HepG2 (cell line): ENCODE data around the gene AMOTL1. TPM values are rescaled to one million over a fixed set of nuclear protein-coding genes. Genes with fewer than 3 reads are reported as not detected.

Experiments used
- ATAC-seq: fragments of 200-7000 bp; cut with Tn5 transposase; 3 replicates; pipeline ENCODE4 v1.9.1; 2020; ENCODE audit warnings: mild to moderate bottlenecking, moderate library complexity
- BruUV-seq: library from RNA; stranded (reverse); fragments of 400-500 nt; replicated peaks from 2 replicates; lab custom pipeline; 2021; lab: Mats Ljungman, UMichigan
- CTCF ChIA-PET: fragments of 300-600 bp; formaldehyde crosslinking; extraction: SDS; loops from one replicate; lab custom pipeline; 2021; ENCODE audit warnings: low total read pairs, inconsistent platforms, low intra/inter-chr PET ratio; lab: Yijun Ruan, JAX
- POLR2A ChIA-PET: fragments of 350-600 bp; sonication (Branson Sonifier 250); formaldehyde crosslinking; loops from one replicate; lab custom pipeline; 2020; ENCODE audit warnings: antibody characterized with exemption, inconsistent platforms; lab: Yijun Ruan, JAX
- DNase-seq: peaks from one replicate; pipeline ENCODE4 v3.0.0-alpha.2; 2015; ENCODE audit warnings: low spot score
- FAIRE-seq: peaks from 3 replicates; lab custom pipeline; 2011; peaks lifted over from hg19 to GRCh38; lab: Jason Lieb, UNC
- H2AFZ ChIP-seq: one replicate; pipeline ENCODE4 v1.6.1; 2011; ENCODE audit warnings: low read length, inconsistent platforms
- H3K27ac ChIP-seq: fragments of 300-600 bp; 3 replicates; pipeline ENCODE4 v1.8.0; 2011; ENCODE audit warnings: mixed run types, mild to moderate bottlenecking, mixed read lengths, low read length, inconsistent platforms; ENCODE audit not compliant: insufficient read depth; ENCODE audit errors: extremely low read length
- H3K27me3 ChIP-seq, 2 experiments: fragments of 200-600 bp in 1 of 2; 2 replicates in 1 of 2; 3 replicates in 1 of 2; pipeline versions ENCODE4 v1.6.0 to v1.8.0; 2011; ENCODE audit warnings: low read length in 2 of 2, mild to moderate bottlenecking in 2 of 2, moderate library complexity in 2 of 2, inconsistent platforms in 1 of 2; ENCODE audit not compliant: insufficient read depth in 2 of 2, control insufficient read depth in 1 of 2
- H3K36me3 ChIP-seq, 2 experiments: fragments of 200-600 bp in 1 of 2; replicated peaks in 1 of 2; 2 replicates in 1 of 2; 3 replicates in 1 of 2; pipeline versions ENCODE4 v1.5.1 to v1.8.0; 2011; ENCODE audit warnings: low read length in 2 of 2, inconsistent platforms in 1 of 2; ENCODE audit not compliant: insufficient read depth in 2 of 2, control insufficient read depth in 1 of 2
- H3K4me1 ChIP-seq: 2 replicates; pipeline ENCODE4 v1.5.1; 2012; ENCODE audit warnings: low read length, inconsistent platforms; ENCODE audit not compliant: insufficient read depth
- H3K4me2 ChIP-seq: 2 replicates; pipeline ENCODE4 v1.6.0; 2011; ENCODE audit warnings: low read depth, low read length, inconsistent platforms
- H3K4me3 ChIP-seq, 3 experiments: fragments of 200-600 bp in 1 of 3; sonication (generic), shearing (Covaris generic) in 1 of 3; replicated peaks in 1 of 3; 2 replicates each; pipeline ENCODE4 v1.5.1; 2011 to 2016; ENCODE audit warnings: low read length in 3 of 3, inconsistent platforms in 2 of 3, low read depth in 2 of 3, mild to moderate bottlenecking in 2 of 3, control low read depth in 1 of 3, mixed read lengths in 1 of 3; ENCODE audit not compliant: insufficient read depth in 1 of 3
- H3K79me2 ChIP-seq: one replicate; pipeline ENCODE4 v1.6.1; 2011; ENCODE audit warnings: low read length, inconsistent platforms; ENCODE audit not compliant: insufficient read depth
- H3K9ac ChIP-seq: 2 replicates; pipeline ENCODE4 v1.6.0; 2011; ENCODE audit warnings: mild to moderate bottlenecking, low read depth, low read length, inconsistent platforms; ENCODE audit not compliant: insufficient read depth
- H3K9me3 ChIP-seq: 2 replicates; pipeline ENCODE4 v1.5.1; 2012; ENCODE audit warnings: mild to moderate bottlenecking, low read length
- H4K20me1 ChIP-seq: 2 replicates; pipeline ENCODE4 v1.6.0; 2011; ENCODE audit warnings: inconsistent platforms, mild to moderate bottlenecking, low read length, moderate library complexity; ENCODE audit not compliant: insufficient read depth
- DR1 ChIP-seq: sonication (generic); formaldehyde crosslinking; IDR thresholded peaks from 2 replicates; pipeline ENCODE4 v1.8.0; 2021; ENCODE audit warnings: mild to moderate bottlenecking, missing genetic modification reagents, inconsistent platforms
- ETS1 ChIP-seq: sonication (generic); formaldehyde crosslinking; IDR thresholded peaks from 2 replicates; pipeline ENCODE4 v1.4.0; 2020; ENCODE audit warnings: missing genetic modification reagents
- RFX5 ChIP-seq: IDR thresholded peaks from 2 replicates; pipeline ENCODE4 v1.6.1; 2011; ENCODE audit warnings: low read depth, low read length, improper control_type of control experiment
- RFXAP ChIP-seq: sonication (generic); formaldehyde crosslinking; IDR thresholded peaks from 2 replicates; pipeline ENCODE4 v1.4.0; 2020; ENCODE audit warnings: missing genetic modification reagents, borderline replicate concordance
- RNF2 ChIP-seq: fragments of 450-650 bp; conservative IDR thresholded peaks from 2 replicates; pipeline ENCODE4 v1.6.1; 2016; ENCODE audit warnings: low read depth
- SALL1 ChIP-seq: sonication (generic); formaldehyde crosslinking; IDR thresholded peaks from 2 replicates; pipeline ENCODE4 v1.8.0; 2022; ENCODE audit warnings: mild to moderate bottlenecking, missing genetic modification reagents
- ZNF138 ChIP-seq: sonication (generic); formaldehyde crosslinking; IDR thresholded peaks from 2 replicates; pipeline ENCODE4 v1.5.0; 2020; ENCODE audit warnings: mild to moderate bottlenecking, low read depth, missing genetic modification reagents
- ZNF432 ChIP-seq: sonication (generic); formaldehyde crosslinking; IDR thresholded peaks from 2 replicates; pipeline ENCODE4 v1.5.0; 2020; ENCODE audit warnings: missing genetic modification reagents, mild to moderate bottlenecking, borderline replicate concordance
- ZNF747 ChIP-seq: sonication (generic); formaldehyde crosslinking; IDR thresholded peaks from 2 replicates; pipeline ENCODE4 v1.8.1; 2023; ENCODE audit warnings: missing genetic modification reagents, mild to moderate bottlenecking, borderline replicate concordance
- ZNF816 ChIP-seq: sonication (generic); formaldehyde crosslinking; IDR thresholded peaks from 2 replicates; pipeline ENCODE4 v1.8.0; 2022; ENCODE audit warnings: missing genetic modification reagents, mild to moderate bottlenecking, borderline replicate concordance
- WGBS: methylation state at CpG from one replicate; pipeline ENCODE4 v1.1.6; 2017; ENCODE audit warnings: low lambda C conversion rate; 5-methylcytosine and 5-hydroxymethylcytosine counted together
- in situ Hi-C: cut with HindIII; loops from 2 replicates; pipeline ENCODE4 v1.10.0; 2017; ENCODE audit warnings: low pct_unique_long_range_greater_than_20kb; ENCODE audit not compliant: extremely low pct_ligation_motif_present
- intact Hi-C: fragments of 100-400 bp; cut with micrococcal nuclease; formaldehyde crosslinking; loops from one replicate; pipeline ENCODE4 v1.10.0; 2022; ENCODE audit not compliant: unreplicated experiment
- polyA plus RNA-seq, 8 experiments: library from polyadenylated mRNA; depleted of rRNA in 3 of 8; stranded (reverse) in 7 of 8; unstranded in 1 of 8; fragments of >200 nt; fragmentation: Illumina TruSeq in 4 of 8; extraction: Trizol in 4 of 8; gene quantifications; 2 replicates each; pipeline versions ENCODE4 v1.2.1 to v1.2.3, GENCODE V29; 2011 to 2016; ENCODE audit warnings: low read depth in 4 of 8, missing spikeins in 1 of 8, mixed read lengths in 1 of 8; ENCODE audit not compliant: insufficient read depth in 1 of 8
- total RNA-seq, 5 experiments: library from RNA; depleted of rRNA; stranded (reverse); fragments of >200 nt; fragmentation: Illumina TruSeq; extraction: Trizol; gene quantifications; 2 replicates each; pipeline ENCODE4 v1.2.3, GENCODE V29; 2016; ENCODE audit warnings: low read depth in 1 of 5
- TF ChIP-seq, protein P1 (sequence below): sonication (generic); formaldehyde crosslinking; IDR thresholded peaks from 2 replicates; pipeline ENCODE4 v1.4.0; 2020; ENCODE audit warnings: missing genetic modification reagents, borderline replicate concordance
- TF ChIP-seq, protein P2 (sequence below): sonication (generic); formaldehyde crosslinking; conservative IDR thresholded peaks from 2 replicates; pipeline ENCODE4 v1.4.0; 2020; ENCODE audit warnings: missing genetic modification reagents

Gene AMOTL1
- total and polyA plus RNA-seq, 2 of the 13 experiments (the other 11 are each of a cell fraction or from before 2014, with no cell fraction given) = 0.01 to 0.20 TPM

- no peaks in the 10 kb centered on the region for H3K79me2 ChIP-seq
- no peak overlapping the region for H3K9ac ChIP-seq
- H3K27ac ChIP-seq = no peak overlapping the region
- ChIA-PET CTCF (no interaction called here), POLR2A (no interaction called here)
- no peak overlapping the region for H3K4me3 ChIP-seq
- H3K27me3 ChIP-seq = no peaks in the 10 kb centered on the region; a peak in 1 of 5 replicates
- no peak for DNase-seq
- H3K36me3 ChIP-seq = no peaks in the 10 kb centered on the region
- intact Hi-C loops (no loop called here), in situ Hi-C loops (no loop called here)
- H2AFZ ChIP-seq = no peak overlapping the region
- no peak for TF ChIP-seq DR1 (CRISPR knock-in tag)
- TF ChIP-seq ZNF747 (CRISPR knock-in tag) = no peak
- peaks cover 8% of the 10 kb centered on the region; the same call in 1 of the 2 replicates for H3K4me1 ChIP-seq
- no peak overlapping the region for H3K4me2 ChIP-seq
- no peak for ATAC-seq
- no TSS peak for BruUV-seq
- no peaks in the 10 kb centered on the region for H3K9me3 ChIP-seq
- WGBS = 57% methylated on average over 1 of the region's 1 CpG
- no peak for FAIRE-seq
- H4K20me1 ChIP-seq = no peaks in the 10 kb centered on the region
Observed at GRCh38 chr11:94730153-94730552, 38.0 kb upstream of the AMOTL1 start.

DNA sequence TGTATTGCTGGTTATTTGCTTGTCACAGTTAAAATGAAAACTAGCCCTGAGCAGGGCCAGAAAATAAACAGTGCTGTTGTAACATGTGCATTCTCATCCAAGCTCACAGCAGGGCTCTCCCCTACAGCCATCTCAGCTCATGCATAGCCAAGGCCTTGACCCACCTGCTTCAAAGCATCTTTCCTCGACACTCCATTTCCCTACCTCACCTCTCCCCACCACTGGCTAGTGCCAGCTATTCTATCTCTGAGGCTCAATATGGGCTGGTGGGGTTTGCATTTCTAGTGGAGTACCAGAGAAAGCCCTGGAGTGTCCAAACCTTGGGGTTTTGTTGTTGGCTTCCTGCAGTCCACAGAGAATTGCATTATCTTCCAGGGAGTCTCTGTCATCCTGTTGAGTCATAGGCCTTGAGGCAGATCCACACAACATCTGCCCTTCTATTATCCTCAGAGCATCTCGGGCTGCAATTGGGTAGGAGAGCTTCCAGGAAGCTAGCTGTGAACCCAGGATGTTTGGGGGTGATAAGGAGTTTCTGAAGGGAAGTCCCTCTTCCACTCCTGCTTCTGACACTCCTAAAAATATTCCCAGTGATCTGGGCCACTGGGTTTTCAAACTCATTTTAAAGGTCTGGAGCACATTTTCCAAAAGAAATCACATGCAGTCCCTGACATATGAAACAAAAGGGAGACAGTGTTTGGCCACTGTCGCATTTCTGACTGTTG lies 36.1 kb upstream of the AMOTL1 start:
- Histone ChIP-seq H3K9me3 (no peaks in the 10 kb centered on the region), H3K27me3 (no peaks in the 10 kb centered on the region; a peak in 1 of 5 replicates), H3K4me3 (no peak overlapping the region), H2AFZ (no peak overlapping the region), H3K4me2 (no peak overlapping the region), H3K36me3 (no peaks in the 10 kb centered on the region), H3K79me2 (no peaks in the 10 kb centered on the region), H4K20me1 (no peaks in the 10 kb centered on the region), H3K9ac (no peak overlapping the region), H3K4me1 (peaks cover 8% of the 10 kb centered on the region; the same call in 1 of the 2 replicates), H3K27ac (no peak overlapping the region)
- no peak for DNase-seq
- WGBS = 24% methylated on average over 3 of the region's 3 CpGs
- CTCF ChIA-PET = no interaction called here
- ATAC-seq = no peak
- POLR2A ChIA-PET = no interaction called here
- intact Hi-C loops (no loop called here), in situ Hi-C loops (no loop called here)
- BruUV-seq = no TSS peak
- FAIRE-seq = no peak
- TF ChIP-seq ETS1 (CRISPR knock-in tag) (no peak), SALL1 (CRISPR knock-in tag) (no peak), ZNF432 (CRISPR knock-in tag) (no peak), RFXAP (CRISPR knock-in tag) (no peak), RFX5 (no peak), ZNF816 (CRISPR knock-in tag) (no peak), ZNF138 (no peak), RNF2 (no peak)
- TF ChIP-seq, protein P1, sequence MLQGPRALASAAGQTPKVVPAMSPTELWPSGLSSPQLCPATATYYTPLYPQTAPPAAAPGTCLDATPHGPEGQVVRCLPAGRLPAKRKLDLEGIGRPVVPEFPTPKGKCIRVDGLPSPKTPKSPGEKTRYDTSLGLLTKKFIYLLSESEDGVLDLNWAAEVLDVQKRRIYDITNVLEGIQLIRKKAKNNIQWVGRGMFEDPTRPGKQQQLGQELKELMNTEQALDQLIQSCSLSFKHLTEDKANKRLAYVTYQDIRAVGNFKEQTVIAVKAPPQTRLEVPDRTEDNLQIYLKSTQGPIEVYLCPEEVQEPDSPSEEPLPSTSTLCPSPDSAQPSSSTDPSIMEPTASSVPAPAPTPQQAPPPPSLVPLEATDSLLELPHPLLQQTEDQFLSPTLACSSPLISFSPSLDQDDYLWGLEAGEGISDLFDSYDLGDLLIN (CRISPR knock-in tag) = no peak
- TF ChIP-seq, protein P2, sequence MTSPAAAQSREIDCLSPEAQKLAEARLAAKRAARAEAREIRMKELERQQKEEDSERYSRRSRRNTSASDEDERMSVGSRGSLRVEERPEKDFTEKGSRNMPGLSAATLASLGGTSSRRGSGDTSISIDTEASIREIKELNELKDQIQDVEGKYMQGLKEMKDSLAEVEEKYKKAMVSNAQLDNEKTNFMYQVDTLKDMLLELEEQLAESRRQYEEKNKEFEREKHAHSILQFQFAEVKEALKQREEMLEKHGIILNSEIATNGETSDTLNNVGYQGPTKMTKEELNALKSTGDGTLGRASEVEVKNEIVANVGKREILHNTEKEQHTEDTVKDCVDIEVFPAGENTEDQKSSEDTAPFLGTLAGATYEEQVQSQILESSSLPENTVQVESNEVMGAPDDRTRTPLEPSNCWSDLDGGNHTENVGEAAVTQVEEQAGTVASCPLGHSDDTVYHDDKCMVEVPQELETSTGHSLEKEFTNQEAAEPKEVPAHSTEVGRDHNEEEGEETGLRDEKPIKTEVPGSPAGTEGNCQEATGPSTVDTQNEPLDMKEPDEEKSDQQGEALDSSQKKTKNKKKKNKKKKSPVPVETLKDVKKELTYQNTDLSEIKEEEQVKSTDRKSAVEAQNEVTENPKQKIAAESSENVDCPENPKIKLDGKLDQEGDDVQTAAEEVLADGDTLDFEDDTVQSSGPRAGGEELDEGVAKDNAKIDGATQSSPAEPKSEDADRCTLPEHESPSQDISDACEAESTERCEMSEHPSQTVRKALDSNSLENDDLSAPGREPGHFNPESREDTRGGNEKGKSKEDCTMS (CRISPR knock-in tag) = no peak
